Stimulated activated CD4-positive, alpha-beta T cell treated with anti-CD3 and anti-CD28 coated beads, Interleukin-12 subunit alpha, Interleukin-12 subunit beta, amount 100 ng/mL, for 24 hours (primary cell): Measurements from ENCODE around the gene CBX6.

Experiments used
- DNase-seq, 2 experiments: peaks; one replicate each; pipeline ENCODE4 v3.0.0-alpha.2; 2020; ENCODE audit warnings: low read depth in 2 of 2

Gene CBX6

GRCh38 chr22:38819387-38819940 is 52.6 kb downstream of the CBX6 start:
- DNase-seq: no peak

- DNase-seq: no peak
Observed at GRCh38 chr22:38817196-38817595, 54.8 kb downstream of the CBX6 start.

- DNase-seq: no peak
Observed at GRCh38 chr22:38815842-38816241, 56.2 kb downstream of the CBX6 start.
